Right atrium auricular region (tissue), 2 donors: ENCODE data around the gene DBX1. TPM values are rescaled to one million over a fixed set of nuclear protein-coding genes. Genes with fewer than 3 reads are reported as not detected.

ENCODE experiments used
- DNase-seq: peaks from one replicate; pipeline ENCODE4 v3.0.0-alpha.2; 2019; ENCODE audit warnings: low spot score
- H3K27ac ChIP-seq, 2 donors: fragments of 200-600 bp; sonication (generic); 1 replicate in 1 of 2; 2 replicates in 1 of 2; pipeline ENCODE4 v1.5.1; 2016 to 2019
- H3K27me3 ChIP-seq, 2 donors: fragments of 200-600 bp; sonication (generic); one replicate each; pipeline versions ENCODE4 v1.5.1 to v1.6.0; 2017 to 2019
- H3K36me3 ChIP-seq: fragments of 200-600 bp; sonication (generic); one replicate; pipeline ENCODE4 v1.5.1; 2016
- H3K4me1 ChIP-seq, 2 donors: fragments of 200-600 bp; sonication (generic); one replicate each; pipeline versions ENCODE4 v1.5.1 to v1.6.0; 2017 to 2019
- H3K4me3 ChIP-seq, 2 donors: fragments of 200-600 bp; sonication (generic); 1 replicate in 1 of 2; 2 replicates in 1 of 2; pipeline ENCODE4 v1.5.1; 2017 to 2019; ENCODE audit warnings: mild to moderate bottlenecking in 1 of 2, moderate library complexity in 1 of 2
- H3K9me3 ChIP-seq, 2 donors: fragments of 200-600 bp; sonication (generic); one replicate each; pipeline ENCODE4 v1.5.1; 2019
- total RNA-seq, 2 donors: library from RNA; depleted of rRNA; stranded (reverse); fragments of >200 nt; gene quantifications; one replicate each; pipeline ENCODE4 v1.1.0, GENCODE V29; 2016
- TF ChIP-seq, protein P1 (sequence below), 2 donors: fragments of 200-600 bp; sonication (generic); IDR thresholded peaks; one replicate each; pipeline ENCODE4 v1.5.1; 2019; ENCODE audit warnings: antibody characterized with exemption in 2 of 2

DBX1 gene
- total RNA-seq, 2 donors from 2014 or later = not detected

DNA sequence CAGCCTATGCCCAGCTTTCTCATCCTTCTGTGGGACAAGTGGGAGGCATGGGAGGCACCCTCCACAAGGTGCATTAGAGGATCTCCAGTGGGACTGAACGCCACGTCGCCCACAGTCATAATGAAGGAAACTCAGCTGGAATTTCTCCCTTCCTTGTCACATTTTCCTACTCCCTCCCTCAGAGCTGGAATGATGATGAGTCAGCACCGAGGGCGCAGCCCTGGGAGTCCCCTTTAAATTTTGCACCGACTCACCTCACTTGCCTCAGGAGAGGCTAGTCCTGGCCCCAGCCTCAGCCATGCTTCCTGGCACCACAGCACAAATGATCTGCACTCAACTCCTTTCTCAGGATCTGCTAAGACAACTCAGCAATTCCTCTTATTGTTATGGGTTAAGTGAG lies 34.3 kb downstream of the DBX1 start:
- H3K27me3 ChIP-seq = no peaks in the 10 kb centered on the region
- H3K4me3 ChIP-seq = no peak overlapping the region
- no peaks in the 10 kb centered on the region for H3K9me3 ChIP-seq
- TF ChIP-seq, protein P1, sequence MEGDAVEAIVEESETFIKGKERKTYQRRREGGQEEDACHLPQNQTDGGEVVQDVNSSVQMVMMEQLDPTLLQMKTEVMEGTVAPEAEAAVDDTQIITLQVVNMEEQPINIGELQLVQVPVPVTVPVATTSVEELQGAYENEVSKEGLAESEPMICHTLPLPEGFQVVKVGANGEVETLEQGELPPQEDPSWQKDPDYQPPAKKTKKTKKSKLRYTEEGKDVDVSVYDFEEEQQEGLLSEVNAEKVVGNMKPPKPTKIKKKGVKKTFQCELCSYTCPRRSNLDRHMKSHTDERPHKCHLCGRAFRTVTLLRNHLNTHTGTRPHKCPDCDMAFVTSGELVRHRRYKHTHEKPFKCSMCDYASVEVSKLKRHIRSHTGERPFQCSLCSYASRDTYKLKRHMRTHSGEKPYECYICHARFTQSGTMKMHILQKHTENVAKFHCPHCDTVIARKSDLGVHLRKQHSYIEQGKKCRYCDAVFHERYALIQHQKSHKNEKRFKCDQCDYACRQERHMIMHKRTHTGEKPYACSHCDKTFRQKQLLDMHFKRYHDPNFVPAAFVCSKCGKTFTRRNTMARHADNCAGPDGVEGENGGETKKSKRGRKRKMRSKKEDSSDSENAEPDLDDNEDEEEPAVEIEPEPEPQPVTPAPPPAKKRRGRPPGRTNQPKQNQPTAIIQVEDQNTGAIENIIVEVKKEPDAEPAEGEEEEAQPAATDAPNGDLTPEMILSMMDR (IDR thresholded peaks at IDR 0.05) = no peak
- no peak overlapping the region for H3K27ac ChIP-seq
- no peaks in the 10 kb centered on the region for H3K36me3 ChIP-seq
- no peaks in the 10 kb centered on the region for H3K4me1 ChIP-seq
- no peak for DNase-seq

DNA sequence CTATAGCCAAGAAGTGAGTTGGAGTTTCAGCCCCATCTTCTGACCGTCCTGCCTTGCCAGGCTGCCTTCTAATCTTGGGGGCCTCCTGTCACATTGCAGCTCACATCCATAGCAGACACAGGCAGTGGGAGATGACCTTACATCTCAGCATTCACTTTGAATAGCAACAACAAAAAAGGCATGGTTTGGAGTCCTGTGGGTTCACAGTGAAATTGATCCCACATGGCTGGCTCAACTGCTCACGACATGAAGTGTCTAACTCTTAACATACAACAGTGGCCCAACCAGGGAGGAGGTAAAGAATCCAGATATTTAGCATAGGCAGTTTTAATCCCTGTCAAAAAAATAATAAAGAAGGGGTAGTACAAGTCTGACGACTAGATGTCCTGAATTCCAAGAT lies 38.1 kb downstream of the DBX1 start:
- TF ChIP-seq, protein P1 (IDR thresholded peaks at IDR 0.05) = no peak
- no peak for DNase-seq
- no peak overlapping the region for H3K27ac ChIP-seq
- H3K9me3 ChIP-seq = no peaks in the 10 kb centered on the region
- H3K27me3 ChIP-seq = no peaks in the 10 kb centered on the region
- H3K4me3 ChIP-seq = no peak overlapping the region
- peaks cover 37% of the 10 kb centered on the region for H3K36me3 ChIP-seq
- H3K4me1 ChIP-seq = no peaks in the 10 kb centered on the region

DNA sequence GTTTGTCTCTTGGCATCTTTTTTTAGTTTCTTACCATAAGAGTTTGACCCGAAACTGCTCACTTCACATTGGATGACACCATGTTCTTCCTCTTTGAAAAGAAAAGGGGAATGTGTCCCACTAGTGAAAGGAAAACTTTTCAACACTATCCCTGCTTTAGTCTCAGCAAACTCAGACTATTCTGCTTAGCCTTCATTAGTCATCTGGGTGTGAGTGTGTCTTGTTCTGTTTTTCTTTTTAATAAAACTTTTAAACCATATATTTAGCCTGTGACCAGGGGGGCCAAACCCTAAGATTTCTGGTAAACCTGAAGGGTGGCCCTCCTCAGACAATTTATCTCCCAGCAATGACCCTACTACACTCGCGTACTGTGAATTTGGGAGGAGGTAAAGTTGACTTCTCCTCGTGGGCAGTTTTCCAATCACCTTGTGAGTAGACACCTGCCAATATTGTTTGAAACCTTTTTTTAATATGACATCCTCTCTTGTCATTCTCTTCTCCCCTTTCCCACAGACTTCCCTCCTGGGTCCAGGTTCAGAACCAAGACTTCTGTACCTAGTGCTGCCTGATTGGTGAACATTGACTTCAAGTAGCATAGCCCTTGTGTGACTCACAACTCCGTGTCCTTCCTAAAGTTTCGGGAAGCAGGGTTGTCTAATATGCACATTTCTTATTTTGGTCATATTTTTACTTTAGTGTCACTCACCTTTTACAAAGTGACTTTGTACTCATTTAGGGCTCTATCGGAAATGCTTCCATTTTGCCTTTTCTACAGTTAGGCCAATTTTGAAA lies 39.9 kb downstream of the DBX1 start:
- DNase-seq = no peak
- H3K4me1 ChIP-seq = no peaks in the 10 kb centered on the region
- no peak overlapping the region for H3K27ac ChIP-seq
- H3K36me3 ChIP-seq = peaks cover 41% of the 10 kb centered on the region
- no peak overlapping the region for H3K4me3 ChIP-seq
- no peaks in the 10 kb centered on the region for H3K9me3 ChIP-seq
- H3K27me3 ChIP-seq = no peaks in the 10 kb centered on the region
- TF ChIP-seq, protein P1 (IDR thresholded peaks at IDR 0.05) = no peak

DNA sequence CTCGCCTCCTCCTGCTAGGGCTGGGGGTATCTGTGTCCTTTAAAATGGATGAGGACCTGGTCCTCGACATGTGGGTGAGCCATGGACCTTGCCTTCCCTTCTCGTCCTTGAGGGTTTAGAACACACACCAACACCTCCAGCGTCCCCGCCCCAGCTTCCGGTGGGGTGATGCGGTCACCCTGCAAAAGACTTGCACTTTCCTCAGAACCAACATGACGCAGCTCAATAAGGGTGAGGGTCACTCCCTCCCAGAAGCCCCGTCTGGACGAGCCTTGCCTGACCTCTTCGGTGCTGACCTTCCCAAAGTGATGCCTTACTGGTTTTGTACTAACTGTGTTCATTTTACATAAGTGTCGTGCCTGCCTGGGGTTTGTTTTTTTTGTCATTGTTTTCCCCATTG lies 41.0 kb downstream of the DBX1 start:
- Histone ChIP-seq H3K4me3 (no peak overlapping the region), H3K27ac (no peak overlapping the region), H3K27me3 (no peaks in the 10 kb centered on the region), H3K9me3 (no peaks in the 10 kb centered on the region), H3K4me1 (no peaks in the 10 kb centered on the region), H3K36me3 (peaks cover 50% of the 10 kb centered on the region)
- DNase-seq = no peak
- TF ChIP-seq, protein P1 (IDR thresholded peaks at IDR 0.05) = no peak

- Histone ChIP-seq H3K27me3 (no peaks in the 10 kb centered on the region), H3K27ac (no peak overlapping the region), H3K4me3 (no peak overlapping the region), H3K36me3 (peaks cover 56% of the 10 kb centered on the region), H3K4me1 (no peaks in the 10 kb centered on the region), H3K9me3 (no peaks in the 10 kb centered on the region)
- no peak for DNase-seq
- TF ChIP-seq, protein P1 (IDR thresholded peaks at IDR 0.05) = no peak
Observed at GRCh38 chr11:20118209-20118608, 42.1 kb downstream of the DBX1 start.

DNA sequence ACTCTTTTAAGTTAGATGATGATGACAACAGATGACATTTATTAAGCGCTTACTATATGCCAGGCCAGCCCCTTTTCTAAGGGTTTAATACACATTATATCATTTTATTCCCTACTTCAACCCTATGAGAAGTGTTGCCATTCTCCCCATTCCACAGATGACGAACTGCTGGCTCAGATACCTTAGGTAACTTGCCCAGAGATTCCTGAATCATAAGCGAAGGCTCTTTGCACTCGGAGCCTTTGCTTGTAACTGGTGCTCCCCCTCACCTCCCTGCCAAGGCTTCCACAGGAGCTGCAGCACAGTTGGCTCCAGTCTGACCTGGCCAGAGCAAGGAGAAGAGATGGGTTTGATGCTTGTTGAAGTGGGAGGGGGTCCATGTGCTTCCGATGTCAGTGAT lies 43.0 kb downstream of the DBX1 start:
- no peak overlapping the region for H3K4me3 ChIP-seq
- H3K4me1 ChIP-seq = peaks cover 0 to 8% of the 10 kb centered on the region in 2 donors
- TF ChIP-seq, protein P1 (IDR thresholded peaks at IDR 0.05) = no peak
- H3K27me3 ChIP-seq = no peaks in the 10 kb centered on the region
- H3K9me3 ChIP-seq = no peaks in the 10 kb centered on the region
- no peak overlapping the region for H3K27ac ChIP-seq
- peaks cover 56% of the 10 kb centered on the region for H3K36me3 ChIP-seq
- no peak for DNase-seq
